WTC11 (cell line): ENCODE data around the gene USP2.

ENCODE experiments used
- ELF4 ChIP-seq: sonication (generic); formaldehyde crosslinking; IDR thresholded peaks from 2 replicates; pipeline ENCODE4 v1.8.1; 2022; ENCODE audit warnings: low read depth, mild to moderate bottlenecking, moderate library complexity, missing genetic modification reagents
- ETV6 ChIP-seq: sonication (generic); formaldehyde crosslinking; IDR thresholded peaks from 2 replicates; pipeline ENCODE4 v1.8.1; 2022; ENCODE audit warnings: mild to moderate bottlenecking, missing genetic modification reagents
- SP1 ChIP-seq: sonication (generic); formaldehyde crosslinking; conservative IDR thresholded peaks from 2 replicates; pipeline ENCODE4 v1.8.1; 2022; ENCODE audit warnings: missing genetic modification reagents
- TF ChIP-seq, protein P1 (sequence below): sonication (generic); formaldehyde crosslinking; conservative IDR thresholded peaks from 2 replicates; pipeline ENCODE4 v1.8.1; 2023; ENCODE audit warnings: mild to moderate bottlenecking, low read depth, missing genetic modification reagents, moderate library complexity
- TF ChIP-seq, protein P2 (sequence below): fragments of 200-600 bp; IDR thresholded peaks from 2 replicates; pipeline ENCODE4 v1.8.0; 2022; ENCODE audit warnings: antibody characterized with exemption
- TF ChIP-seq, protein P3 (sequence below): sonication (generic); formaldehyde crosslinking; IDR thresholded peaks from 2 replicates; pipeline ENCODE4 v1.8.0; 2022; ENCODE audit warnings: mild to moderate bottlenecking, missing genetic modification reagents
- TF ChIP-seq, protein P4 (sequence below): sonication (generic); formaldehyde crosslinking; IDR thresholded peaks from 2 replicates; pipeline ENCODE4 v1.8.1; 2022; ENCODE audit warnings: mild to moderate bottlenecking, moderate library complexity, missing genetic modification reagents

DNA sequence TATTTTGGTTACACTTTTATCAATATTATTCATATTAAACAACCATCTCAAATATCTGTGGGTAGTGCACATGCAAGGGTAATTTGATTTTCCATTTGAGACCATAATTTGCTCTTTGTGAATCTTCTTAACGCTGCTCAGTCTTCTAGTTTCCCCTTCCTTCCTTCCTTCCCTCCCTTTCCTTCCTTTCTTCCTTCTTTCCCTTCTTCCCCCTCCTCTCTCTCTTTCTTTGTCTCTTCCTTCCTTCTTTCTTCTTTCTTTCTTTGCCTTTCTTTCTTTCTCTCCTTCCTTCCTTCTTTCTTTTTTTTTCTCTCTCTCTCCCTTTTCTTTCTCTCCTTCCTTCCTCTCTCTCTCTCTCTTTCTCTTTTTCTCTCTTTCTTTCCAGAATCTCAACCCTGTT, 51.3 kb downstream of the USP2 start:
- TF ChIP-seq, protein P1, sequence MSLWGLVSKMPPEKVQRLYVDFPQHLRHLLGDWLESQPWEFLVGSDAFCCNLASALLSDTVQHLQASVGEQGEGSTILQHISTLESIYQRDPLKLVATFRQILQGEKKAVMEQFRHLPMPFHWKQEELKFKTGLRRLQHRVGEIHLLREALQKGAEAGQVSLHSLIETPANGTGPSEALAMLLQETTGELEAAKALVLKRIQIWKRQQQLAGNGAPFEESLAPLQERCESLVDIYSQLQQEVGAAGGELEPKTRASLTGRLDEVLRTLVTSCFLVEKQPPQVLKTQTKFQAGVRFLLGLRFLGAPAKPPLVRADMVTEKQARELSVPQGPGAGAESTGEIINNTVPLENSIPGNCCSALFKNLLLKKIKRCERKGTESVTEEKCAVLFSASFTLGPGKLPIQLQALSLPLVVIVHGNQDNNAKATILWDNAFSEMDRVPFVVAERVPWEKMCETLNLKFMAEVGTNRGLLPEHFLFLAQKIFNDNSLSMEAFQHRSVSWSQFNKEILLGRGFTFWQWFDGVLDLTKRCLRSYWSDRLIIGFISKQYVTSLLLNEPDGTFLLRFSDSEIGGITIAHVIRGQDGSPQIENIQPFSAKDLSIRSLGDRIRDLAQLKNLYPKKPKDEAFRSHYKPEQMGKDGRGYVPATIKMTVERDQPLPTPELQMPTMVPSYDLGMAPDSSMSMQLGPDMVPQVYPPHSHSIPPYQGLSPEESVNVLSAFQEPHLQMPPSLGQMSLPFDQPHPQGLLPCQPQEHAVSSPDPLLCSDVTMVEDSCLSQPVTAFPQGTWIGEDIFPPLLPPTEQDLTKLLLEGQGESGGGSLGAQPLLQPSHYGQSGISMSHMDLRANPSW, result no peak
- TF ChIP-seq, protein P2, sequence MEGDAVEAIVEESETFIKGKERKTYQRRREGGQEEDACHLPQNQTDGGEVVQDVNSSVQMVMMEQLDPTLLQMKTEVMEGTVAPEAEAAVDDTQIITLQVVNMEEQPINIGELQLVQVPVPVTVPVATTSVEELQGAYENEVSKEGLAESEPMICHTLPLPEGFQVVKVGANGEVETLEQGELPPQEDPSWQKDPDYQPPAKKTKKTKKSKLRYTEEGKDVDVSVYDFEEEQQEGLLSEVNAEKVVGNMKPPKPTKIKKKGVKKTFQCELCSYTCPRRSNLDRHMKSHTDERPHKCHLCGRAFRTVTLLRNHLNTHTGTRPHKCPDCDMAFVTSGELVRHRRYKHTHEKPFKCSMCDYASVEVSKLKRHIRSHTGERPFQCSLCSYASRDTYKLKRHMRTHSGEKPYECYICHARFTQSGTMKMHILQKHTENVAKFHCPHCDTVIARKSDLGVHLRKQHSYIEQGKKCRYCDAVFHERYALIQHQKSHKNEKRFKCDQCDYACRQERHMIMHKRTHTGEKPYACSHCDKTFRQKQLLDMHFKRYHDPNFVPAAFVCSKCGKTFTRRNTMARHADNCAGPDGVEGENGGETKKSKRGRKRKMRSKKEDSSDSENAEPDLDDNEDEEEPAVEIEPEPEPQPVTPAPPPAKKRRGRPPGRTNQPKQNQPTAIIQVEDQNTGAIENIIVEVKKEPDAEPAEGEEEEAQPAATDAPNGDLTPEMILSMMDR, result no peak
- TF ChIP-seq, protein P3, sequence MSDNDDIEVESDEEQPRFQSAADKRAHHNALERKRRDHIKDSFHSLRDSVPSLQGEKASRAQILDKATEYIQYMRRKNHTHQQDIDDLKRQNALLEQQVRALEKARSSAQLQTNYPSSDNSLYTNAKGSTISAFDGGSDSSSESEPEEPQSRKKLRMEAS (CRISPR knock-in tag), result no peak
- TF ChIP-seq ETV6 (CRISPR knock-in tag) (no peak), SP1 (CRISPR knock-in tag) (no peak), ELF4 (no peak)
- TF ChIP-seq, protein P4, sequence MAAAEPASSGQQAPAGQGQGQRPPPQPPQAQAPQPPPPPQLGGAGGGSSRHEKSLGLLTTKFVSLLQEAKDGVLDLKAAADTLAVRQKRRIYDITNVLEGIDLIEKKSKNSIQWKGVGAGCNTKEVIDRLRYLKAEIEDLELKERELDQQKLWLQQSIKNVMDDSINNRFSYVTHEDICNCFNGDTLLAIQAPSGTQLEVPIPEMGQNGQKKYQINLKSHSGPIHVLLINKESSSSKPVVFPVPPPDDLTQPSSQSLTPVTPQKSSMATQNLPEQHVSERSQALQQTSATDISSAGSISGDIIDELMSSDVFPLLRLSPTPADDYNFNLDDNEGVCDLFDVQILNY (CRISPR knock-in tag), result no peak
